A549 treated with AZD9567 at 1 μM for 4 hours (cell line): Measurements from ENCODE around the gene EIPR1. TPM values are rescaled to one million over a fixed set of nuclear protein-coding genes. Genes with fewer than 3 reads are reported as not detected.

Experiments used
- total RNA-seq: library from RNA; stranded (reverse); fragments of 200-300 nt; extraction: Qiagen RNA extraction; gene quantifications from 5 replicates; pipeline ENCODE4 v1.2.3, GENCODE V29; 2022; ENCODE audit not compliant: insufficient read depth

Gene EIPR1
- 40.6 to 52.6 TPM (median 42.4 TPM) in 5 replicates for total RNA-seq

DNA sequence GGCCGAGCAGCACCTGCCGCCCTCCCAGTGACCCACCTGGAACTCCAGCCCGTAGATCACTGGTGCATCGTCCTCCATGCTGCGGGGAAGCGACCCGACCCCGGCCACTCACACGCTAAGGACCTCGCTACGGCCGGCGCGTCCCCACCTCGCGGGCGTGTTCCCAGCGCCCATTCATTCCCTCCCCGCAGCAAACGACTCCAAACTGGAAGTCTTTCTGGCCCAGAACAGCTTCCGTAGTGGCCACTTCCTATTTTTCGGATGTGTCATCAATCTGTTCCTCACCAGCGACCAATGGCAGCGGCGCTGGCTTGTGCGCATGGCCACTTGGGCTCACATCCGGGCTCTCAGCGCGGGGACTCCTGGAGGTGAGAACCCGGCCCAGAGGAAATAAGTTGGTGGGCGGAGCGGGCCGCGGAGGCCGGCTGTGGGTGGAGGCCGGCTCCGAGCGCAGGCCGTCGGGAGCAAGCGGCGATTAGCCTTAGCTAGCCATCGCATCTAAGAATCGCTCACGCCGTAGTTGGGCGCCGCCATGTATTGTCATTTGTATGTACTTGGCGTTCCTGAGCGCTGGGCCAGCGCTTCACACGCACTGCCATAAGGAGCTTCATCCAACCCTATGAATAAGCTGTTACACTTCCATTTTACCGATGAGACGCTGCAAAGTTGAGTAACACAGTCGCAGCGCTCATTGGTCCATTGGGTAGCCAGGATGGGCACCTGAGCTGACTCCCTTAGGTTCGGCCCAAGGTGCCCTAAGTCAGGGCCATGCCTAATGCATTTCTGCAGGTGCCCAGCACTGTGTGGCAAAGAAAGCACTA lies at the start of gene EIPR1:
Gene EIPR1 (minus strand): TSS at position 207 of the 821 bp plus-strand sequence. CDS start 129 bp downstream, at position 78.

GRCh38 chr2:3379647-3380534 lies 2.3 kb upstream of the EIPR1 start, which contains the start of gene TRAPPC12:
TRAPPC12 (plus strand) TSS chr2:3379694; CDS start chr2:3387624, 7,930 bp downstream.

Other genes with a start within 250 kb of the EIPR1 start
- gene TRAPPC12, start 1.9 kb upstream of the EIPR1 start, total RNA-seq, result 64.8 to 73.8 TPM (median 68.4 TPM) in 5 replicates
- 55.0 to 63.4 TPM (median 61.9 TPM) in 5 replicates for gene ADI1, start 141.7 kb upstream of the EIPR1 start, total RNA-seq
- gene RNASEH1, start 180.5 kb upstream of the EIPR1 start, total RNA-seq, result 49.2 to 54.3 TPM (median 52.9 TPM) in 5 replicates
- 2,754 to 3,123 TPM (median 2,919 TPM) in 5 replicates for gene RPS7, start 197.4 kb upstream of the EIPR1 start, total RNA-seq
- gene COLEC11, start 217.3 kb upstream of the EIPR1 start, total RNA-seq, result 0.38 to 0.70 TPM (median 0.54 TPM) in 4 of 5 replicates, not detected in the other